Thyroid gland (tissue), 4 donors: ENCODE data around the gene RASAL1.

Source experiments
- CTCF ChIP-seq, 6 experiments: fragments of 200-600 bp in 3 of 6; fragments of 450-650 bp in 3 of 6; sonication (generic) in 3 of 6; IDR thresholded peaks; one replicate each; pipeline ENCODE4 v1.5.1; 2016 to 2019; ENCODE audit warnings: antibody characterized with exemption in 6 of 6, mild to moderate bottlenecking in 2 of 6, inconsistent platforms in 1 of 6, moderate library complexity in 1 of 6
- POLR2A ChIP-seq, 2 donors: fragments of 450-650 bp; IDR thresholded peaks; one replicate each; pipeline ENCODE4 v1.6.1; 2017; ENCODE audit warnings: antibody characterized with exemption in 2 of 2, mild to moderate bottlenecking in 2 of 2, moderate library complexity in 1 of 2

GRCh38 chr12:113127791-113128199 is 7.8 kb downstream of the RASAL1 start:
- no peak for TF ChIP-seq CTCF (IDR thresholded peaks at IDR 0.05)
- TF ChIP-seq POLR2A (IDR thresholded peaks at IDR 0.05): no peak
